Stomach (tissue), 4 donors: ENCODE measurements around the gene LSR.

Source experiments
- EP300 ChIP-seq: sonication (generic); formaldehyde crosslinking; IDR thresholded peaks from one replicate; pipeline ENCODE4 v1.6.1; 2017; ENCODE audit warnings: antibody characterized with exemption
- POLR2A ChIP-seq, 4 donors: fragments of 450-650 bp; IDR thresholded peaks; one replicate each; pipeline ENCODE4 v1.6.1; 2016; ENCODE audit warnings: antibody characterized with exemption in 4 of 4, control low read depth in 2 of 4, mild to moderate bottlenecking in 1 of 4, moderate library complexity in 1 of 4
- POLR2AphosphoS5 ChIP-seq, 3 donors: sonication (generic); formaldehyde crosslinking; IDR thresholded peaks; one replicate each; pipeline ENCODE4 v1.6.1; 2016; ENCODE audit warnings: antibody characterized with exemption in 3 of 3
- TF ChIP-seq, protein P1 (sequence below), 7 experiments: fragments of 450-650 bp in 4 of 7; fragments of 200-600 bp in 3 of 7; sonication (generic) in 3 of 7; IDR thresholded peaks; one replicate each; pipeline ENCODE4 v1.5.1; 2016 to 2019; ENCODE audit warnings: antibody characterized with exemption in 7 of 7, control low read depth in 2 of 7, mild to moderate bottlenecking in 1 of 7

GRCh38 chr19:35293363-35293739, 44.5 kb downstream of the LSR start:
- TF ChIP-seq, protein P1, sequence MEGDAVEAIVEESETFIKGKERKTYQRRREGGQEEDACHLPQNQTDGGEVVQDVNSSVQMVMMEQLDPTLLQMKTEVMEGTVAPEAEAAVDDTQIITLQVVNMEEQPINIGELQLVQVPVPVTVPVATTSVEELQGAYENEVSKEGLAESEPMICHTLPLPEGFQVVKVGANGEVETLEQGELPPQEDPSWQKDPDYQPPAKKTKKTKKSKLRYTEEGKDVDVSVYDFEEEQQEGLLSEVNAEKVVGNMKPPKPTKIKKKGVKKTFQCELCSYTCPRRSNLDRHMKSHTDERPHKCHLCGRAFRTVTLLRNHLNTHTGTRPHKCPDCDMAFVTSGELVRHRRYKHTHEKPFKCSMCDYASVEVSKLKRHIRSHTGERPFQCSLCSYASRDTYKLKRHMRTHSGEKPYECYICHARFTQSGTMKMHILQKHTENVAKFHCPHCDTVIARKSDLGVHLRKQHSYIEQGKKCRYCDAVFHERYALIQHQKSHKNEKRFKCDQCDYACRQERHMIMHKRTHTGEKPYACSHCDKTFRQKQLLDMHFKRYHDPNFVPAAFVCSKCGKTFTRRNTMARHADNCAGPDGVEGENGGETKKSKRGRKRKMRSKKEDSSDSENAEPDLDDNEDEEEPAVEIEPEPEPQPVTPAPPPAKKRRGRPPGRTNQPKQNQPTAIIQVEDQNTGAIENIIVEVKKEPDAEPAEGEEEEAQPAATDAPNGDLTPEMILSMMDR (IDR thresholded peaks at IDR 0.05) = no peak
- TF ChIP-seq POLR2A (IDR thresholded peaks at IDR 0.05) (no peak), EP300 (no peak), POLR2AphosphoS5 (IDR thresholded peaks at IDR 0.05) (no peak)
